OCI-LY7 (cell line): ENCODE results near the gene RBMS1.

ENCODE experiments used
- EZH2phosphoT487 ChIP-seq: fragments of 200-600 bp; sonication (generic); IDR thresholded peaks from 2 replicates; pipeline ENCODE4 v1.6.1; 2018; ENCODE audit warnings: low read depth, borderline replicate concordance, mild to moderate bottlenecking, mixed run types, antibody characterized with exemption, low read length, moderate library complexity, mixed read lengths
- TF ChIP-seq, protein P1 (sequence below): fragments of 200-600 bp; sonication (generic); conservative IDR thresholded peaks from 2 replicates; pipeline ENCODE4 v1.5.1; 2014; ENCODE audit warnings: mild to moderate bottlenecking, antibody characterized with exemption, low read length, moderate library complexity, mixed read lengths

DNA sequence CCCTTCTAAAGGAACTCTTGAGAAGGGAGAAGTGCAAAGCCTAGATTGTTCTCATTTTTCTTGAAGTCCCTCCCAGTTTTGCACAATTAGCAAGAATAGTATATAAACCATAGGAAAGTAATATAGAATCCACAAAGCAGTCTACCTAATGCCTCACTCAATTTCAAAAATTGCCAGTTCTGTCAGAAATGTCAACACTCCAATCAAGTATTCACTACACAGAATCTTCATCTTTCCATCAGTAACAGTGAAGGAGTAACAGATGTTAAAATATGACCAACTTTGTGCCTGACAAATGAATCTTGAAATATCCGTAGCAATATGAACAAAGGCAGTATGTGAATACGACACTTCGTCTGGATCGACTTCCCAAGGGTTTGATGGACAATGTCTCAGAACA lies 56.3 kb downstream of the RBMS1 start:
- TF ChIP-seq, protein P1, sequence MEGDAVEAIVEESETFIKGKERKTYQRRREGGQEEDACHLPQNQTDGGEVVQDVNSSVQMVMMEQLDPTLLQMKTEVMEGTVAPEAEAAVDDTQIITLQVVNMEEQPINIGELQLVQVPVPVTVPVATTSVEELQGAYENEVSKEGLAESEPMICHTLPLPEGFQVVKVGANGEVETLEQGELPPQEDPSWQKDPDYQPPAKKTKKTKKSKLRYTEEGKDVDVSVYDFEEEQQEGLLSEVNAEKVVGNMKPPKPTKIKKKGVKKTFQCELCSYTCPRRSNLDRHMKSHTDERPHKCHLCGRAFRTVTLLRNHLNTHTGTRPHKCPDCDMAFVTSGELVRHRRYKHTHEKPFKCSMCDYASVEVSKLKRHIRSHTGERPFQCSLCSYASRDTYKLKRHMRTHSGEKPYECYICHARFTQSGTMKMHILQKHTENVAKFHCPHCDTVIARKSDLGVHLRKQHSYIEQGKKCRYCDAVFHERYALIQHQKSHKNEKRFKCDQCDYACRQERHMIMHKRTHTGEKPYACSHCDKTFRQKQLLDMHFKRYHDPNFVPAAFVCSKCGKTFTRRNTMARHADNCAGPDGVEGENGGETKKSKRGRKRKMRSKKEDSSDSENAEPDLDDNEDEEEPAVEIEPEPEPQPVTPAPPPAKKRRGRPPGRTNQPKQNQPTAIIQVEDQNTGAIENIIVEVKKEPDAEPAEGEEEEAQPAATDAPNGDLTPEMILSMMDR: no peak
- no peak for TF ChIP-seq EZH2phosphoT487
